8988T (cell line): ENCODE data around the gene MARK2.

ENCODE experiments used
- DNase-seq: peaks from one replicate; pipeline ENCODE4 v3.0.0; 2011

The MARK2 gene

DNA sequence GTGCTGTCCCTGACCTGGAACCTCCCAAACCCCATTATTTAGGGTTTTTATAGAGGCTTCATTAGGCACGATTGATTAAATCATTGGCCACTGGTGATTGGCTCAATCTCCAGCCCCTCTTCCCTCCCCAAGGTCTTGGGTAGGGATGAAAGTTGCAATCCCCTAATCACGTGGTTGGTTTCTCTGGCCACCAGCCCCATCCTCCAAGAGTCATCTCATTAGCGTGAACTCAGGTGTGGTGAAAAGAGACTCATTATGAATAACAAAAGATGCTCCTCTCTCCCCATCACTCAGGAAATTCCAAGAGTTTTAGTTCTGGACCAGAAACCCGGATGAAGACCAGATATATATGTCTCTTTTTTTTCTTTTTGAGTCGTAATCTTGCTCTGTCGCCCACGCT is 7.6 kb upstream of the MARK2 start:
- DNase-seq, result no peak

DNA sequence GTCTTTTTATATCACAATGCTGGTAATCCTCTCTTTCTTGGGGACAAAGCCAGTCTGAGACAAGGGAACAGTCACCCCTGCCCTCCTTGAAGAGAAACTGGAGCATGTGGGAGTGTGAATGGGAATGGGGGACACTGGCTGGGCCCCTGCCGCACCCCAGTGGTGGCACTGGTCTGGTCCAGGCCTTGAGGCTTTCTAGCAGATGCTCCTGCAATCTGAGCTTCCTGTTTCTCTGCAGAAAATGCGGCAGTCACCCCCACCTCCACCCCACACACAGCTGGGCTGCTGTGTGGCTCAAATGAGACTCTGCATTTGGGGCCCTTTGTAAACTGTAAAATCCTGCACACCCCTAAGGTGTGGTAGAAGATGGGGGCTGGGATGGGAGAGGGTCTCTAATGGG is 6.6 kb upstream of the MARK2 start:
- no peak for DNase-seq

DNA sequence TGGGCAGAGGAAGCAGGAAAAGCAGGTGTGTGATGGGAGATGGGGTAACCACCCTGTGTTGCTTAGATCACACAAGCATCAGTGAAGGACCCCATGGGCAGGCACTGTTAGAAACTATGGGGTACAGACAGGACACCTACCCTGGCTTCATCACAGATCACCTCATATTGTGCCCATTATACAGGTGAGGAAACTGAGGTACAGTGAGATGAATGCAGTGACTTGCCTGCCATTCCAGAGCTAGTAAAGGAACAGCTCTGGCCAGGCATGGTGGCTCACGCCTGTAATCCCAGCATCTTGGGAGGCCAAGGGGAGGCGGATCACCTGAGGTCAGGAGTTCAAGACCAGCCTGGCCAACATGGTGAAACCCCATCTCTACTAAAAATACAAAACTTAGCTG is 5.9 kb upstream of the MARK2 start:
- no peak for DNase-seq

DNA sequence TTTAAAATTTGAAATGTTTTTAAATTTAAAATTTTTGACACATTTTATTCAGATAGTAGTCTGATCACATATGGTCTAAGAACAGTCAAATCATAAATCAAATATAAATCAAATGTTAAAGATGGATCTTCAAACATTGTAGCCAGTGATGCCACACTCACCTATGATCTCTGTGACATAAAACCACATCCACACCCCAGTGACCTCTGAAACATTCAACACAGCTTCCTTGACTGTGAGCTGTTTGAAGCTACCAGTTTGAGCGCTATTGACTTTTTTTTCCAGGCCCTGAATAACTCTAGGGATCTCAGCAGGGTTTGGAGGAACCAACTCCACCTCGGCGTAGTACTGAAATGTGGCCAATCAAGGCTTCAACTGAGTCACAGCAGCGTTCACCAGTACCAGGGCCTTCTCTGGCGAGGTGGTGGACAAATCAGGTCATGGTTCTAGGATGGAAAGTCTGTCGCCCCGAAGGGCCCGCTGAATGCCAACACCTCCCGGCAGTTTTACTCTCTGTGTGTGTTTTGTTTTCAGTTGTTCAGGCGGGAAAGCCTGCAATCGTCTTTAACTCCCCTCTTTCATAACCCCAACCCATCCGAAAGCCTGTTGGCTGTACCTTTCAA is 4.3 kb upstream of the MARK2 start:
- DNase-seq, result no peak

DNA sequence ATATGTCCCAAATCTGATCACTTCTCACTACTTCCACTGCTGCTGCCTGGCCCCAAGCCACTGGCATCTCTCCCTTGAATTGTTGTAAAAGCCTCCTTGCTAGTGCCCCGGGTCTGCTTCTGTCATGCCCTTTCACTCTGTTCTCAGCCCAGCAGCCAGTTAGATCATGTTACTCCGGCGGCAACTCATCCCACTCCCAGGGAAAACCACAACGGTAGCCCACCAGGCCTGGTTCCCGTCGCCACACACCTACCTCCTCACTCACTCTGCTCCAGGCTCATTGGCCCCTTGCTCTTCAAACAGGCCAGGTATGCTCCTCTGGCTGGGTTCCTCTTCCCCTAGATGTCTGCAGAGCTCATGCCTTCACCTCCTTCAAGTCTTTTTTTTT is 3.8 kb upstream of the MARK2 start:
- no peak for DNase-seq

DNA sequence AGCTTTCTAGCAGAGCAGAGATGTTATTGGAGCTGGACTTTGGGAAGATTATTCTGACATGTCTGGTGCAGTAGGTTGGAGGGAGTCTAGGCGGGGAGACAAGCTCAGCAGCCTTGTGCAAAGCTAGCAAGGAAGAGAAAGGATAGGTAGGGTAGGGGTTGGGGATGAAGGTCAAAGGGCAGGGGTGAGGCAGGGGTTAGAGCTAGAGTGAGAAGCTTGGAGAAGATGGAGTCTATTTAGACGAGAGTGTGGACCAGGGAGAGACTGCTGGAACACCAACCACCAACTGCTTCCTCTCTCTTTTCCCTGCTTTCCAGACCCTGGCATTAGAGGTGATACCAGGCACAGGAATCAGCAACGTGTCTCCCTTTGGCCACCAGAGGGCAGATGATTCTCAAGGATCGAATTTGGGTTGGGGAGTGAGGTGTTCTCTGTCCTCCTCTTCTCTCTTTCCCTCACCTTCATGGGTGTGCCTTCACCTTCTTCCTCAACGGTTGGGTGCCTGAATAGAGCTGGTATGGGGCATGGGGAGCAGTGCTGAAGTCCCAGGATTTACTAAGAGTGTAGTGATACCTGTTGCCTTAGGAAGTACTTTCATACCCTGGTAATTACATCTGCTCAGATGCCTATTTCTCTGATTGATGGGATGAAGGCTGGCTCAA is 1.8 kb upstream of the MARK2 start:
- peak; percentile 93 for DNase-seq

DNA sequence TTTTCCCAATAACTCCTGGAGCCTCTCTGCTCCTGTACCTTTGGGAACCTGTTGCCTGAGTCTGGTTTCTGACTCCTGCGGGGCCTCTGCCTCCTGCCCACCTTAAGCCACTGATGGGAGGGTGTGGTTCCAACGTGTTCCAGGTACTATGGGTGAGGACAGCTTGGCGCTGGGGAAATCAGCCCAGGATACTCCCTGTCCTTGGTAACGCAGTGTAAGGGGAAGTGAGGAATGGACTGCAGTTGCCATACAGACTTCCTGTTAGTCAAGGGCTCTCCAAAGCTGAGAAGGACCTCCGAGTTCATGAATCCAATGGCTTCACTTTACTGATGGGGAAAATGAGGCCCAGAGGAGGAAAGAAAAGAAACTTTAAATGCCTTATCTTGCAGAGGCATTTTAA is 1.2 kb upstream of the MARK2 start:
- no peak for DNase-seq

DNA sequence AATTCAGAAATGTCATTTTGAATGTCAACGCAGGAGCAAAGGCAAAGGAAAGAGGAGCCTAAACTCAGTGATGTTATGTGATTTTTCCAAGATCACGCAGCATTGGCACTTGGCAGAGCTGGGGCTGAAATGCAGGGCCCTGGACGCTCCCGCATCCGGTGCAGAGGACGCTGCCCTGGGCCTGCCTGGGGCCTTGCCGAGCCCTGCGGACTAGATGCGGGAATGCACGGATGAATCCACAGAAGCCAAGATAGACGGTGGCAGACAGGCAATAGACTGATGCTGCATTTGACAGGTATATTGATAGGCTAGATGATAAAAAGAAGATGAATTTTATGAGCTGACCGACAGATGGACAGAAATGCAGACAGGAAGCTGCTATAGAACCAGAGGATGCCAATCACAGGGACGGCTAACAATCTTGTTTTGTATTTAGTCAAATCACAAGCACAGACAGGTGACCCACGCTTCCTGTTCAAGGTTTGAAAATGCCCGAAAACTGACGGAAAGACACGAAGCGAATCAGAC is 696 bp upstream of the MARK2 start:
- DNase-seq, result no peak

DNA sequence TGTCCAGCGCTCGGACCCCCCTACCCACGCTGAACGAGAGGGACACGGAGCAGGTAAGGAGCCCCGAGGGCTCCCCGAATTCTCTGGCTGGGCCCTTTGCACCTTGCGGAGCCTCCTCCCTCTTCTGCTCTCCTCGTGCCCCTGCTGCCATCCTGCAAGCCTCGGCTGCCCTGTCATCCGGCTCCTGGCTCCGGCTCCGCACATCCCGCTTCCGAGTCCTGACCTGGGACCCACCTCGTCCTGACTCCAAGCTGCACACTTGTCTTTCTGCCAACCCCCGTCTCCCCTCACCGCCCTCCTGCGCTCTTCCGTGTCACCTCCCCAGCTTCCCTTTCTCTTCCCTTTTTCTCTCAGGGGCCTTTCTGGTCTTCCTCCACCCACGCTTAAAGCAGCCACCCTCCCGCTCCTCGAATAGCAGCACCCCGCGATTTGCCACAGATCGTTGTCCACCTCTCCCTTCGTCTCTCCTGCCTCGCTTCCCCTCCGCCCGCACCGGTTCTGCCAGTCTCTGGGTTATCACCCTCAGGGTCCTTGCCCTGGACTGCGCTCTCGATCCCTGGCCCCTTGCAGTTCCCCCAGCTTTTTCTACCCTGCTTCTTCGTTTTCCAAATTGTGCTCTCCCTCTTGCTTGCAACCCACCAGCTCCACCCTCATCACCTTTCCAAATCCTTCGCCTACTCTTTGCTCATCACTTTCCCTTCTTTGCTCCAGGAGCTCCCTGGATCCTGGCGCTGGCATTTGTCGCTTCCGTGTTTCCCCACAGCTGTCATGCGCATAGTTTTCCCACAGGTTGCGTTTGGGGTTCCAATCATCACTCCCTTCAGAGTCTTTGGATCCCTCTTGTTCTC is 822 bp downstream of the MARK2 start:
- no peak for DNase-seq

DNA sequence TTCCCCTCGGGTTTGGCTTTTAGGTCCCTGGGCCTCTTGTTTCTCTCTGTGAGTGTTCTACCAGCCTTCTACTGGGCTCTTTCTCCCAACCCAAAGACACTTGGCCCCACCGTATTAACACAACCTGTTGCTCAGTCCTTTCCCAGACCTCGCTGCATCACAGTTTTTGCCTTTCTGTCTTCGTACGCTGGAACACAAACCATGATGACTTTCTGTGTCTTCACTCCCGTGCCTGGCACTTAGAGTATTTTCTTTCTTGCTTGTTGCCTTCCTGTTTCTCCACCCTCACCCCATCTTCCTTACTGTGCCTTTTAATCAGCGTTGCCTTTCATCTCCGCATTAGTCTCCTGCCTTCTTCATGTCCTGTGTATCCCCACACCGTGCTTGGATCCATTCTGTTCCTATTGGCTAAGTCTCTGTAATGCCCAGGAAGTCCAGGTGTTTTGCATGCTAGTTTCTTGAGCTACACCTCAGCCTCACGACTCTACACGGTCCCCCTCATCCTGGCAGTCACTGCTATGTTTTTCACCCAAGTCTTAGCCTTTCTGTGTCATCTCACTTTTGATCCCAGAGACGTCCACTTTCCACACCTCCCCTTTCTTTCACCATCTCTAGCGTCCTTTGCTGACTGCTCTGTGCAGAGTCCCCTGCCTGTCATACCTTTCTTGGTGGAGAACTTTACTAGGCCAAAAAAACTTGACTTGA is 1.6 kb downstream of the MARK2 start:
- no peak for DNase-seq

DNA sequence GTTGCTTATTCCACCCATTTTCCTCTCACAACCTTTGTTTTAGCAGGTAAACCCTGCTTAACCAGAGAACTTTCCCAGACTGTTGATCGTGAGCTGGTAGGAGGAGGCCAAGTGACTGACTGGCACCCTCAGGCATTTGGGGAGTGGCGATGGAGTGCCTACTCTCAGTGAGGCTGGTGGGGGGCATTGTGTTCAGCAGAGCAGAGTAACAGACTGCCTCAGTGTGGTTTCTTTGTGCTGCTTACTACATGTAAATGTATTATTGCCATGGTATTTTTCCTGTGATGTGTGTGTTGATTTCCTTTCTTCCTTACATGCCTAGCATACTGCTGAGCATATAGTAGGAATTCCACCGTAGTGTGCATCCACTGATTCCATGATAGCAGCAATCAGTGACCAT is 2.6 kb downstream of the MARK2 start:
- no peak for DNase-seq

DNA sequence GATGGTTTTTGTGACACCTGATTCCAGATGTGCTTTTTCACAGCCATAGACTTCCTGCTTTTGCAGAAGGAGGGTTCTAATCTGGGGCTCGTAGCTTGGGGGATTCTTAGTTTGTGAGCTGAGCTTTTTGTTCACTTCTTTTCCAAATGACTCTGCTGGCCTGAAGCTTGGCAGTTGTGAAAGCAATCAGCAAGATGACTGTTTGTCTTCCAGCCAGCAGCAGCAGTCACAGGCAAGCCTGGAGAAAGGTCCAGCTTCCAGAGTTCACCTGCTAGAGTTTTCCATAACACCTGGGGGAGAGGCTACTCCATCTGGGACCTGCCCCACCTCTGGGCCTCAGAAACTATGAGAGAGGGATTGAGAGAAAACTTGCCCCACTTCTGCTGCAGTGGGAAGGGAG is 4.1 kb downstream of the MARK2 start:
- no peak for DNase-seq

DNA sequence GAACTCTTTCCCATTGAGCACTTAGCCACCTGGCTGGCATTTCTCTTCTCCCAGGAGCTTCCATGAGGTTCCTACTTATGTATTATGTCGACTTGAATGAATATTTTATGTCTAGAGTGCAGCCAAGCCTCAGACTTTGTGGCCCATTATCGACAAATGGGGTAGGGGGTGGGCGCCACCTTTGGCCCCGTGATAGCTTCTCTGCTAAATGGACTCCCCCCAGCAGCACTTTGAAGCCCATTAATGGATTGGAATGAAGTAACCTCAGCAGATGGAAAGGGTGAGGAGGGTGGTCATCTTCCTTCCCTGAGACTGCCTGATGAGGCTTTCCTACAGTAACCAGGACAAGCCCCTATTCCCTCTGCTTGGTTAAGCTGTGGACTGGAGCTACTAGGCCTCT is 5.9 kb downstream of the MARK2 start:
- no peak for DNase-seq

DNA sequence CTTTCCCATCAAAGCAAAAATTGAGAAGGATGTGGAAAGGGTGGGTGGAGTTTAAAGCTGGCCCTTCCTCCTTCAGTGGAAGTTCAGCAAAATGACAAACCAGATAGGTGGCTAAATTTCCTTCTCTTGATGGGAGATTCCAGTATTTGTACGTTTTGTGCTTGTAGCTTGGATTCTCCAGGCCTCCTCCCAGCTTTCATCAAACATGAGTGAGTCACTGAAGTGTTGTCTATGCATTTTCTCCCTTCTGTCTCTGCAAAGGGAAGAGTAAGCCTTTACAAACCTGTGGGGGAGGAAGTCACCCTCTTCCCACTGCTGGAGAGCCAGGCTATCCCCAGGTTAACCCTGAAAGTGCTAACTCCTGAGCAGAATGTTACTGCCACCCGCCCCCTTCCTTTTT is 6.4 kb downstream of the MARK2 start:
- no peak for DNase-seq

DNA sequence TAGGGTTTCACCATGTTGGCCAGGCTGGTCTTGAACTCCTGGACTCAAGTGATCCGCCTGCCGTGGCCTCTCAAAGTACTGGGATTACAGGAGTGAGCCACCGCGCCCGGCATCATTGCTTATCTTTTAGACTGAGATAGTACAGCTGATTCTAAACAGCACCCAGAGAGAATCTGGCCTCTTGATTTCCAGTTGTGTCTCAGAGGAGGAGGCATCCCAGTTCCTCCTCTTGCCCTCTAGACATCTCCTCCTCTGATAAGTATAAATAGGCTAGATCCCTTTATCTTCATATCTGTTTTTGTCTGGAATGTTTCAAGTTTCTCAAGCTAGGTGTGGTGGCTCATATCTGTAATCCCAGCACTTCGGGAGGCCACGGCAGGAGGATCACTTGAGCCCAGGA is 7.0 kb downstream of the MARK2 start:
- no peak for DNase-seq

DNA sequence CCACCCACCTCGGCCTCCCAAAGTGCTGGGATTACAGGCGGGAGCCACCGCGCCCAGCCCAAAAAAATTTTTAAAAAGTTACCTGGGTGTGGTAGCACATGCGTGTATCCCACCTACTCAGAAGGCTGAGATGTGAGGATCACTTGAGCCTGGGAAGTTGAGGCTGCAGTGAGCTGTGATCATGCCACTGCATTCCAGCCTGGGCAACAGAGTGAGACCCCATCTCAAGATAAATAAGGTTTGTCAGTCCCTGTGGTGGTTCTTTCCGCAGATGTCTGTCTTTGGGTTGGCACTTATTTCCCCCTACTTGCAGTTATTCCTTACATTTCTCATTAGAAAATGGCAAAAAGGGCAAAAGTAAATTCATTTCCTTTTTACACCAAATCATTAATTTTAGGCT is 8.0 kb downstream of the MARK2 start:
- DNase-seq, result no peak

DNA sequence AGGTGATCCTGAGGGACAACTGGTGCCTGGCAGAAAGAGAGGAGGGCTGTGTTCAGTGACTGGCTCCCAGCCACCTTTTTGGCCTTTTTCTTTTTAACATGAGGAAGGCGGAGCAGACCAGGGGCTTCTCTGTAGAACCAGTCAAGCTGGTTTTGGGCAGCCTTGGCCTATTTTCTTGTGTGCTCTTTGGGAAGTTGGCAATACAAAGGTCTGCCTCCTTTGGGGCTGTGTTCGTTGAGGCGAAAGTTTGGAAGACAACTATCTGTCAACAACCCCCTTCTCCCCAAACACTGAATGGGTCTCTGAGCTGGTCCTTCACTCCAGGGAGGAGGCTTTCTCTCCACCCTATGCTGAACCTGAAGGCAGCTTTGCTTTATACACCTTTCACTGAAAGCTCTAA is 8.5 kb downstream of the MARK2 start:
- no peak for DNase-seq

DNA sequence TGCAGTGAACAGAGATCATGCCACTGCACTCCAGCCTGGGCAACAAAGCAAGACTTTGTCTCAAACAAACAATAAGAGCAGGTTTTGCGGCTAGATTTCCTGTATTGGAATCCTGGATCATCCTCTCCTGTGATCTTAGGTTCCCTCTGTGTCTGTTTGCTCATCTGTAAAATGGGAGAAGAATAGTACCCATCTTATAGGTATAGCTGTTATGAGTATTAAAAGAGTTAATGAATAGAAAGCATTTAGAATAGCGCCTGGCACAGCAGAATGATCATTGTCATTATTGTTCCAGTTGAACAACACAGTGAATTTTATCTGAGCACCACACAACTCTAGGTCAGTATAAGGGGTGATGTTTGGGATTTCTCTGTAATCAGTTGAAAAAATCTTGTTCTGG is 10.8 kb downstream of the MARK2 start:
- DNase-seq, result no peak

DNA sequence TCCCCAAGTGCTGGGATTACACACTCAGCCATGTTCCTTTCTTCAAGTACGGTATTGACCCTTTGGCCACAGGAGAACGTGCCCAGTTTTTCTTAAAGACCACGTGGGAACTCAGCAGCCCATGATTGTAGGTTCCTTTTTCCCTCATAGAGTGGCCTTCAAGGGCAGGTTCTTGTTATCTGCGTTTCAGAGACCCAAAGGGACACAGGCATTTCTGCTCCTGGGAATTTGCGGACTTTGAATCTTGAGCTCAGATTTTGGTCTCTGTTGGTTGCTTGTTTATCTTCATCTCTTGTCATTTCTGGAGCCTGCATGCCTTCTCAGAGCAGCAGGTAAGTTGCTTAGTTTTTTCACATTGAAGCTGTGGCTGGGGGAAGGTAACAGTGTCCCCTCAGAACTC is 12.0 kb downstream of the MARK2 start:
- DNase-seq, result no peak

DNA sequence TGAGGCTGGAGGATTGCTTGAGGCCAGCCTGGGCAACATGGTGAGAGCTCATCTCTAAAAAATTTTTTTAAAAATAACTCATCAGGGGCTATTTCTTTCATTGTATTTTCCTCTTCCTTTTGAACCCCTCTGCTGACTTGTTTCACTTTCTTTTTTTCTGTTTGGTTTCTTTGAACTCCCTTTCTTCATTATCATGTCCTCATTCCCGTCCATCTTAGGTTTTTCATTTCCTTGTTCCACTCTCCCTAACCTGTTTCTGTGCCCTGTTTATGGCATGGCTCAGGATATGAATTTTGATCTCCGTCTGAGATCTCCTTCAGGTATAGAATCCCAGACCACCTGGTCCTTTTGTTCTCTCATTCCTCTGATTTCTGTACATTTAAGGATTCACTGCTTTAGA is 12.5 kb downstream of the MARK2 start:
- no peak for DNase-seq

DNA sequence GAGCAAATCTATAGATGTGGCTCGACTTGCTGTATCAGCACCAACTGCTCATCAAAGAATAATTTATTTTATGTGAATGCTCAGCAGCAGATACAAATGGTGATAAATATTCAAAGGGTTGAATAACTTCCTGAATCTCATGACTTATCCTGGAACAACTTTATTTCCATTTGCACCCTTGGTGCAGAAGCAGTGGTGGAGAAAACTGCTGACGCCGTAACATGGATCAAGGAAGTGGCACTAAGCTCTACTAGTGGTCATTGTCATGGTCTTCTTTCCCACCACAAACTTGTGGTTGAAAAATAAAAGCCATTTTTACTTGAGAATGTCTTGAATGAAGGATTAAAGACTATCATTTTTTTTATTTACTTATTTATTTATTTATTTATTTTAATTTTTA is 14.6 kb downstream of the MARK2 start:
- DNase-seq, result no peak

DNA sequence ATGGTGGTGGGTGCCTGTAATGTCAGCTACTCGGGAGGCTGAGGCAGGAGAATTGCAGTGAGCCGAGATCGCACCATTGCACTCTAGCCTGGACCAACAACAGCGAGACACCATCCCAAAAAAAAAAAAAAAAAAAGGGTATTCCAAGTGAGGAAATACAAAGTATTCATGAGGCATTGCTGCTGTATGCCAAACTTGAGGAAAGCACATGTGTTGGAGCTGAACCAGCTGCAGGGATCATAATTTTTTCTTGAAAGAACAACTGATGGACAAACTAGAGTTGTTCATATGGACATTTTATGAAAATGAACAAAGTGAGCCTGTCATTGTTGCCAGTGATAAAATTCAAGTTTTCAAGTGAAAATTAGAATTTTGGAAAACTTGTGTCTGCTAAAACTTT is 15.8 kb downstream of the MARK2 start:
- no peak for DNase-seq

DNA sequence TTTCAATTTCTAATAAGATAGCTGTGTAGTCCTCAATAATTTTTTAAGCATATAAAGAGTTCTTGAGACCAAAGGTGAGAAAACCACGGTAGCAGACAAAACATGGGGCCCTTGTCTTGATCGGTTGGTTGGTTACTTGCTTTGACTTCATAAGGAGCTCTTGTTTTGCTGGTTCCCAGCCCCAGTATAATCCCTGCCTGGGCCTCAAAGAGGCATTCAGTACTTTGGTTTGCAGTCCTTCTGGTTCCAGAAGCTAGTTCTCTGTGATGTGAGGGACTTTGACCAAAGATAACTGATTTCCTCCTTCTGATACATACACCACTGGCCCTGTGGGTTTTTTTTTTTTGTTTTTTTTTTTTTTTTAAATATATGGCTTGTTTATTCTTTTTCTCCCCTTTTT is 17.1 kb downstream of the MARK2 start:
- DNase-seq, result no peak
